GM15510 (cell line): ENCODE measurements around the gene LMAN2.

Experiments used
- POLR2A ChIP-seq: IDR thresholded peaks from 3 replicates; pipeline ENCODE4 v1.6.1; 2011; ENCODE audit warnings: borderline replicate concordance; ENCODE audit not compliant: insufficient read length; ENCODE audit errors: extremely low read depth

LMAN2 gene

GRCh38 chr5:177369645-177370440 is 18.4 kb upstream of the LMAN2 start:
- no peak for TF ChIP-seq POLR2A

- TF ChIP-seq POLR2A: no peak
Observed at GRCh38 chr5:177368869-177369644, 17.6 kb upstream of the LMAN2 start.

- TF ChIP-seq POLR2A: no peak
Observed at GRCh38 chr5:177367981-177368868, 16.8 kb upstream of the LMAN2 start.

- TF ChIP-seq POLR2A: no peak
Observed at GRCh38 chr5:177367323-177367848, 15.9 kb upstream of the LMAN2 start.

- no peak for TF ChIP-seq POLR2A
Observed at GRCh38 chr5:177366528-177367322, 15.3 kb upstream of the LMAN2 start.

- no peak for TF ChIP-seq POLR2A
Observed at GRCh38 chr5:177365845-177366527, 14.5 kb upstream of the LMAN2 start.

GRCh38 chr5:177364159-177364962 is 12.9 kb upstream of the LMAN2 start:
- TF ChIP-seq POLR2A: no peak

- TF ChIP-seq POLR2A: no peak
Observed at GRCh38 chr5:177363565-177363964, 12.1 kb upstream of the LMAN2 start.

- TF ChIP-seq POLR2A: peak; percentile 41
Observed at GRCh38 chr5:177362610-177363507, 11.4 kb upstream of the LMAN2 start.

- TF ChIP-seq POLR2A: no peak
Observed at GRCh38 chr5:177362292-177362609, 10.8 kb upstream of the LMAN2 start.

- TF ChIP-seq POLR2A: no peak
Observed at GRCh38 chr5:177361418-177362291, 10.2 kb upstream of the LMAN2 start.

GRCh38 chr5:177359860-177360259 is 8.4 kb upstream of the LMAN2 start:
- no peak for TF ChIP-seq POLR2A
